NCI-H1048 (cell line): ENCODE data around the gene STIM1.

Experiments
- DNase-seq: peaks from one replicate; lab custom pipeline; 2025; lab: John Stamatoyannopoulos, UW

Gene STIM1

DNA sequence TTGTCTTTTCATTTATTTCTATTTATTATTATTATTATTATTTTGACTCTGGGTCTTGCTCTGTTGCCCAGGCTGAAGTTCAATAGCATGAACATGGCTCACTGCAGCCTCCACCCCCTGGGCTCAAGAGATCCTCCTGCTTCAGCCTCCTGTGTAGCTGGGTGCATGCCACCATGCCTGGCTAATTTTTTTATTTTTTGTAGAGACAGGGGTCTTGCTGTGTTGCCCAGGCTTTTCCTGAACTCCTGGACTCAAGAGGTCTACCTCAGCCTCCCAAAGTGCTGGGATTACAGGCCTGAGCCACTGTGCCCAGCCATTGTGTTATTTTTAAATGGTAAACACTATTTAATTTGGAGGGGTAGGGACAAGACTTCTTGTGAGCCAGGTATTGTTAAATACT lies 215.9 kb downstream of the STIM1 start:
- DNase-seq = no peak

- DNase-seq = no peak
Observed at GRCh38 chr11:4071914-4072313, 216.4 kb downstream of the STIM1 start.

- DNase-seq = no peak
Observed at GRCh38 chr11:4072668-4073285, 217.3 kb downstream of the STIM1 start.

- DNase-seq = no peak
Observed at GRCh38 chr11:4074266-4074665, 218.8 kb downstream of the STIM1 start.

GRCh38 chr11:4076774-4077173 lies 221.3 kb downstream of the STIM1 start:
- no peak for DNase-seq

- no peak for DNase-seq
Observed at GRCh38 chr11:4083198-4083597, 227.7 kb downstream of the STIM1 start.

- no peak for DNase-seq
Observed at GRCh38 chr11:4084406-4085125, 229.1 kb downstream of the STIM1 start.

DNA sequence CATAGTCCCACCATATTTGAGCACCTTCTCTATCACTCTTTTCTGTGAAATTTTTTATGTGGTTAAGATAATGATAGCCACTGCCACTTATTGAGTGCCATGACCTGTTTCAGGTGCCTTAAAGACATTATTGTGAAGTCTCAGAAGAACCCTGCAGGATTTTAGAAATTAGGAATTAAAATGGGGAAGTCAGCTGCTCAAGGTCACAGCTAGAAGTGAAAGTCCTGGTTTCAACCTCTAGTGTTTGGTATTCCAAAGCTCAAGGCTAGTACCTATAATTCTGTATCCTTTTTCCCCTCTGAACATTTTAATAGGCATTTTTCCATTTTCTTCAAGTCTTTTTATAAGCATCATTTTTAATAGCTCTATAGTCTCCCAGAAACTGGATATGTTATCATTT lies 230.1 kb downstream of the STIM1 start:
- no peak for DNase-seq

DNA sequence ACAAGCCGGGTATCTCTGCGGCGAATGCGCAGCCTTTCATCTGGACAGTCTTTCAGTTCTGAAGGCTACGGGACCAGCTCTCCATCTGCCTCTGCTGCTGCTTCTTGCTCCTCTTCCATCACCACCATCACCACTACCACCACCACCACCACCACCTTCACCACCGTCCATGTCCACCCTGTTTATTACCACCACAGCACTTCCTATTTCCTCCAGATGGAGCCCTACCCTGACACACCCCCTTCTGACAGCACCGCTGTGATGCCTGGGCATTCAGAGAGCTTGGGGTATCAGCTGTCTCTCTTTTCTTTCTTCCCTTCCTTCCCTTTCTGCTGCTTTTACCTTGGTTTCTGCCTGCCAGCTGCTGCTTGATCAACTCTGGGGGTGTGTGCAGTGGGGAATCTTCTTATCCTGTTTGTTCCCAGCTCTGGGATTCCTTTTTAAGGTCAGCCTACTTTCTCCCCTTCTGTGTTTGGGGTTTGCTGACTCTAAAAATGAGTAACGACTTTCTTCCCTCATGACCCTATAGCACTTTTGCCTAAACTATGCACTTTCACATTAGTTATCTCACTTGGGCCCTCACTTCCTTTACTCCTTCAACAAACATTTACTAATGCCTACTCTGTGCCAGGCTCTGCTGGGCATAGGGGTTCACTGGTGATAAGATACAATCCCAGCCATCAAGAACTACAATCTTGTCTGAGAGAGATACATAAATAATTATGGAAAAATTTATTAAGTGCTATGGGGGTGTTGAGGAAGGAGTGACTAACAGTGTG lies 231.3 kb downstream of the STIM1 start:
- no peak for DNase-seq

DNA sequence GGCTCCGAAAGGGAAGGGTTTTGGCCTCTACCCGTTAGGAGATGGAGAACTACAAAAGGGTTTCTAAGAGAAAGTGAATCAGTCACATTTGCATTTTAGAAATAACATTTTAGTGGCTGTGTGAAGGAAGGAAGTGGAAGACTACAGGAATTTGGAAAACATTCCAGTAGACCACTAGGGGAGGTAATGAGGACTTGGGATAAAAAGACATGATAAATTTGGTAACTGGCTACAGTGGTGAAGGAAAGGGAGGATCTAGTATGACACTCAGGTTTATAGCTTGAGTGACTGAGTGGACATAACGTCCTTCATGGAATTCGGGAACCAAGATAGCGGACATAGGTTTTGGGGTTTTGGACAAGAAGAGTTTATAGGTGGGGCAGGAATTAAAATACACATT lies 232.1 kb downstream of the STIM1 start:
- no peak for DNase-seq

DNA sequence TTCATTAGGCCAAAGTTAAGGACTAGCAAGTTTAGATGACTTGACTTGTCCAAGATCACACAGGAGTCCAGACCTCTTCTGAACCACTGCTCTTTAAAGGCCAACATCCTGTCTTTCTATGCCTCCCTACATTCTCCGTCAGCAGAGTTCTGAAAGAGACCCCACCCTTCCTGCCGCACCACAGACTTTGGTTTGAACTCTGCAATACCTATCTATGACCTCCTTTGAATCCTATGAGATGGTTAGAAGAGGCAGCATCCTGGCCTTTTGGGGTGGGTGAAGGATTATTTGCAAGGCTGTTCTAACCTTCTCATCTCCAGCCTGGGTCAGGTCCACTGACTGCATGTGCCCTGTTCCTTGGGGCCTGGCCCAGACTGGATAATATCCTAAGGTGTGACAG lies 234.8 kb downstream of the STIM1 start:
- DNase-seq = no peak

DNA sequence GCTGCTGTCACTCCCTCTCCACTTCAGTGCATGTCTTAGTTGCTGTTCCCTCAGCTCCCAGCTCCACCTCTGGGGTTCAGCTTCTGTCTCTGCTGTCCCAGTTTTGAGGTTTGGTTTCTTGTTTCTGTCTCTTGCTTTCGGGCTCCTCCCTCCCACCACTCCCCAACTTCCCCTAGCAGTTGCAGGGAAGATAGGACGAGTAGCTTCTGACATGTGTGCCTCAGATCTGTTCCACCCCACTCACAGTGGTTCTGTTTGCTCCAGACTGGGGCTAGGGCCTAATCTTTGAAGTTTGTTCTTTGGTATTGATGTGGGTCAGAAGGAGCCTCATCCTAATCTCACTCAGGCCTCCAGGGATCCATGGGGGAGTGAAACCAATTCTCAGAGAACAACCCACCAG lies 236.6 kb downstream of the STIM1 start:
- no peak for DNase-seq

- DNase-seq = no peak
Observed at GRCh38 chr11:4093519-4094347, 238.3 kb downstream of the STIM1 start.

GRCh38 chr11:4094348-4095291 lies 239.2 kb downstream of the STIM1 start, which contains the start of gene RRM1:
RRM1 (plus strand) TSS chr11:4094799; CDS start chr11:4095013, 214 bp downstream.
- DNase-seq = peak; percentile 93

DNA sequence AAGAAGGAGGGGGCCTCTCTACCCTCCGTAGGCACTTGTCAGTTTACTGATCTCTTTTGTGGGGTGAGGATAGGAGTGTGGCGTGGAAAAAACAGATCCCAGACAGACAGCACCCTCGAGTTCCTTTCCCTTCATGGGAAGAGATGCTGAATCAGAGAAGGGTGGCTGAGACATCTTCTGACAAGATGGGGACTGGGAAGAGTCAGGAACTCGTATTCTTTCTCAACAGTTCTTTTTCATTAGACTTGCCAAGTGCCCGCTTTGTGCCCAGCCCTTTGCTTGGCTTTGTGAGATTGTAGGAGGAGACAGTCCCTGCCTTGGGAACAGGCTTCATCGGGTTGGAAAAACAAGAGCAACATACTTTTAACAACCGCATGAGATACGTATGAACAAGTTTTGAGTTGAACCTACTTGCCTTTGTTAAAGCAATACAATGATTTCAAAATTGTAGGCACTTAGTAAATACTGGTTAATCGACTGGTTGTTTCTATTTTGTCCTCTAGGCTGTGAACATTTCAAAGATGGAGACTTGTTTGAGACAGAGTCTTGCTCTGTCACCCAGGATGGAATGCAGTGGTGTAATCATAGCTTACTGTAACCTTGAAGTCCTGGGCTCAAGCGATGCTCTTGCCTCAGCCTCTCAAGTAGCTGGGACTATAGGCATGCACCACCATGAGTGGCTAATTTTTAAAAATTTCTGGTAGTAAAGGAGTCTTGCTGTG lies 240.2 kb downstream of the STIM1 start:
- DNase-seq = no peak

GRCh38 chr11:4098026-4098621 lies 242.7 kb downstream of the STIM1 start:
- DNase-seq = no peak

- DNase-seq = no peak
Observed at GRCh38 chr11:4102711-4103110, 247.2 kb downstream of the STIM1 start.

DNA sequence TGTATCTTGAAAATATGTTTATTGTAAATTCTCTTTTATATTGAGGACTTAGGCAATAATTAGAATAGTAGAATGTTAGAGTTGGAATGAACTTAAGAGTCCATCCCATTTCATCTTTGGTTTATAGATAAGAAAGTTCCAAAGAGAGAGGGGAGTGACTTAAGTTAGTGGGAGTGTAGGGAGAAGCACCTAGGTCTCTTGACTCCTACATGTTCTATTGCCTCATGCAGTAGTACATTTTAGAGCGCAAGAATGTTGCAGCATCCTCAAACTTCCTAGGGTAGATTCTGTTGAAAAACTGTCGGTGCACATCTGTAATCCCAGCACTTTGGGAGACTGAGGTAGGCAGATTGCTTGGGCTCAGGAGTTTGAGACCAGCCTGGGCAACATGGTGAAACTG lies 247.8 kb downstream of the STIM1 start:
- DNase-seq = no peak

- DNase-seq = no peak
Observed at GRCh38 chr11:4105916-4106315, 250.5 kb downstream of the STIM1 start.

DNA sequence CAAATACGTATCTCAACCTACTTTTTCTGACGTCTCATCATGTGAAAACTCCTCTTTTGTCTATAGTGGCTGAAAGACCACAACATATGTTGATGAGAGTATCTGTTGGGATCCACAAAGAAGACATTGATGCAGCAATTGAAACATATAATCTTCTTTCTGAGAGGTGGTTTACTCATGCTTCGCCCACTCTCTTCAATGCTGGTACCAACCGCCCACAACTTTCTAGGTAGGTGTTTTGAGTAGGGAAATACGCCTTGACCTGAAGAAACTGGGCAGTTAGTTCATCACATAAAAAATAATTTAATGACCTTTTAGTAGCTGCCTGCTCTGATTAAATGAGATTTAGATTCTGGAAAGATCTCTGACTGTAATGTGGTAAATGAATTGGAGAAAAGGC lies 256.4 kb downstream of the STIM1 start:
- DNase-seq = no peak
